Middle frontal gyrus (tissue), 1 donor: Measurements from ENCODE around the gene OR14C36.
"Not testable (repeated sequence)": the region's sequence is repeated elsewhere in the genome, so short reads cannot be mapped to it uniquely, and the experiment has no call there.

ENCODE experiments used
- DNase-seq: peaks from one replicate; pipeline ENCODE4 v3.0.0-alpha.2; 2015; ENCODE audit warnings: low spot score; ENCODE audit errors: extremely low spot score

The OR14C36 gene

GRCh38 chr1:248348475-248348874 lies at the start of gene OR14C36:
Gene OR14C36 (plus strand): TSS chr1:248348775. CDS start chr1:248348775, 0 bp downstream.
- no peak for DNase-seq

- no peak for DNase-seq
Measured at GRCh38 chr1:248303324-248303723, 45.3 kb upstream of the OR14C36 start, which contains the start of gene OR2T12. Gene OR2T12 (minus strand): TSS chr1:248303424. CDS start chr1:248295578, 7,846 bp downstream.

- DNase-seq: not testable (repeated sequence)
Measured at GRCh38 chr1:248305672-248306071, 42.9 kb upstream of the OR14C36 start.

- no peak for DNase-seq
Measured at GRCh38 chr1:248306103-248306502, 42.5 kb upstream of the OR14C36 start.

GRCh38 chr1:248306740-248307139 lies 41.8 kb upstream of the OR14C36 start:
- not testable (repeated sequence) for DNase-seq

- DNase-seq: no peak
Measured at GRCh38 chr1:248316796-248317195, 31.8 kb upstream of the OR14C36 start.

GRCh38 chr1:248324468-248324867 lies 24.1 kb upstream of the OR14C36 start, which contains the start of gene OR2M7:
Gene OR2M7 (minus strand): TSS chr1:248324568. CDS start chr1:248324568, 0 bp downstream.
- DNase-seq: no peak

- DNase-seq: no peak
Measured at GRCh38 chr1:248343451-248343850, 5.1 kb upstream of the OR14C36 start.

GRCh38 chr1:248359415-248359814 lies 10.8 kb downstream of the OR14C36 start:
- DNase-seq: no peak

GRCh38 chr1:248361121-248361715 lies 12.6 kb downstream of the OR14C36 start, which contains the start of gene OR2T4:
Gene OR2T4 (plus strand): TSS chr1:248361665. CDS start chr1:248361665, 0 bp downstream.
- DNase-seq: no peak

GRCh38 chr1:248366609-248367008 lies 18.0 kb downstream of the OR14C36 start:
- no peak for DNase-seq

- DNase-seq: no peak
Measured at GRCh38 chr1:248372394-248372793, 23.8 kb downstream of the OR14C36 start.

- DNase-seq: no peak
Measured at GRCh38 chr1:248373761-248374160, 25.2 kb downstream of the OR14C36 start.

- no peak for DNase-seq
Measured at GRCh38 chr1:248375446-248375845, 26.9 kb downstream of the OR14C36 start, which contains the start of gene OR2T6. Gene OR2T6 (plus strand): TSS chr1:248375746. CDS start chr1:248387609, 11,863 bp downstream.

GRCh38 chr1:248376916-248377315 lies 28.3 kb downstream of the OR14C36 start:
- no peak for DNase-seq

GRCh38 chr1:248380854-248381253 lies 32.3 kb downstream of the OR14C36 start:
- no peak for DNase-seq

- DNase-seq: no peak
Measured at GRCh38 chr1:248388426-248388825, 39.9 kb downstream of the OR14C36 start.

GRCh38 chr1:248393050-248393449 lies 44.5 kb downstream of the OR14C36 start:
- DNase-seq: no peak
